Memory B cell (primary cell): ENCODE data around the gene RASGEF1B.
A peak's percentile ranks its signal among the peaks of the same experiment; 100 is the strongest.

Source experiments
- ATAC-seq: fragments of 150-1000 bp; cut with Tn5 transposase; 2 replicates; pipeline ENCODE4 v1.10.0; 2021; ENCODE audit warnings: low read depth, mild to moderate bottlenecking, moderate library complexity
- DNase-seq, 2 donors: peaks; one replicate each; pipeline ENCODE4 v3.0.0; 2022; ENCODE audit warnings: low spot score in 2 of 2
- H3K27ac Mint-ChIP-seq: one replicate; pipeline ENCODE4 v1.8.0; 2022; ENCODE audit warnings: mild to moderate bottlenecking, moderate library complexity, mixed read lengths
- H3K27me3 Mint-ChIP-seq: one replicate; pipeline ENCODE4 v1.8.0; 2022; ENCODE audit warnings: mixed read lengths
- H3K36me3 Mint-ChIP-seq: one replicate; pipeline ENCODE4 v1.8.0; 2022; ENCODE audit warnings: mild to moderate bottlenecking, mixed read lengths
- H3K4me1 Mint-ChIP-seq: one replicate; pipeline ENCODE4 v1.8.0; 2022; ENCODE audit warnings: mixed read lengths
- H3K4me3 Mint-ChIP-seq: one replicate; pipeline ENCODE4 v1.8.0; 2022; ENCODE audit warnings: mild to moderate bottlenecking, moderate library complexity, mixed read lengths
- H3K9me3 Mint-ChIP-seq: one replicate; pipeline ENCODE4 v1.8.0; 2022; ENCODE audit warnings: mixed read lengths

The RASGEF1B gene

DNA sequence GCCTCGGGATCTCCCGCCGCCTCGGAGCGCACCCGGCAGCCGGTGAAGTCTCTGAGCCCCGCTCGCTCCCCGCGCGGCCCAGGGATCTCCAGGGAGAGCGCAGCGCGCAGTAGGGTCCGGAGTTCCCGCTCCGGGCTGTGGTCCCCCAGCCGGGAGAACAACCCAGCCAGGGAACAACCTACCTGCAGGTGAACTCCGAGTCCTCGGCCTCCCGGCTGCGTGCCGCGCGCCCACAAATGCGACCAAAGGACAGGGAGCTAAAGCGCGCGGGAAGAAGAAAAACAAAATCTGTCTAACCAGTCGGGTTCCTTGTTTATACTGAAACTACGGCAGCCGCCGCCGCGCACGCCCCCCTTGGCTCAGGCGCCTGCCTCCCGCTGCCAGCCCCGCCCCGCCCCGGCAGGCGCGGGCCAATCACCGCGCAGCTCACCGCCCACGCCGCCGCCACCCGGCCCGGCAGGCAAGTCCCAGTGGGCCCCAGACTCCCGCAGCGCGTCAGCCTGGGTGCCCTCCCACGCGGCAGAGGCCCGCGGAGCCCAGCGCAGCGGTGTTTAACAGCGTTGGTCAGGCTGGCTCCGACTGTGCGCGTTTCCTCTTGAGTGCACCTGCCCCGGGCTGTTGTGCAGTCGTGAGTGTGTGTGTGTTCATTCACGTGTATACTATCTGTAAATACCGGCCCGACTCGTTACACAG lies at the start of gene RASGEF1B:
TSS of gene RASGEF1B (minus strand) at position 320 of the 693 bp plus-strand sequence. CDS start 12,399 bp downstream, outside the sequence.
- H3K9me3 Mint-ChIP-seq, result no peaks in the 10 kb centered on the region
- ATAC-seq, result peak; percentile 73
- H3K36me3 Mint-ChIP-seq, result no peaks in the 10 kb centered on the region
- H3K27ac Mint-ChIP-seq, result peak within 1 kb of the TSS; percentile 100
- no peaks in the 10 kb centered on the region for H3K27me3 Mint-ChIP-seq
- H3K4me1 Mint-ChIP-seq, result peaks cover 42% of the 10 kb centered on the region
- DNase-seq, result peak; percentile 93 to 98
- H3K4me3 Mint-ChIP-seq, result peak within 1 kb of the TSS; percentile 97

GRCh38 chr4:81519856-81520255 lies 48.1 kb upstream of the RASGEF1B start:
- H3K27me3 Mint-ChIP-seq, result no peaks in the 10 kb centered on the region
- H3K9me3 Mint-ChIP-seq, result no peaks in the 10 kb centered on the region
- ATAC-seq, result peak; percentile 18
- peaks cover 18% of the 10 kb centered on the region for H3K4me1 Mint-ChIP-seq
- H3K27ac Mint-ChIP-seq, result no peak overlapping the region
- H3K4me3 Mint-ChIP-seq, result no peak overlapping the region
- H3K36me3 Mint-ChIP-seq, result no peaks in the 10 kb centered on the region
- DNase-seq, result no peak

DNA sequence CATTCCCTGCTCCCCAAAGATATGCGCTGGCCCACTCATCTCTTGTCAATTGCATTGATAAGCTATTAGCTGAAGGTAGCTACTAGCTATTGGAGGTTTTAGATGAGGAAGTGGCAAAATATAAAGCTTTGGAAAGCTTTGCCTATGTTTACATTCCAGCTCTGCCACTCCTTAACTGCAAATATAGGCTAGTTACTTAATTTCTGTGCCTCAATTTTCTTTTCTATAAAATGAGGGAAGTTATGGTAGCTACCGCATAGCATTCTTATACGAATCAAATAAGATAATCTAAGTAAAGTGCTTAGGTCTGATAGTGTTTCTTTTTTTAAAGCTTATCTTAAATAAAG lies 47.7 kb upstream of the RASGEF1B start:
- Mint-ChIP-seq H3K36me3 (no peaks in the 10 kb centered on the region), H3K27ac (no peak overlapping the region), H3K9me3 (no peaks in the 10 kb centered on the region), H3K4me1 (peaks cover 18% of the 10 kb centered on the region), H3K4me3 (no peak overlapping the region), H3K27me3 (no peaks in the 10 kb centered on the region)
- DNase-seq, result no peak
- ATAC-seq, result no peak

- H3K9me3 Mint-ChIP-seq, result no peaks in the 10 kb centered on the region
- H3K36me3 Mint-ChIP-seq, result no peaks in the 10 kb centered on the region
- H3K4me3 Mint-ChIP-seq, result no peak overlapping the region
- H3K27me3 Mint-ChIP-seq, result no peaks in the 10 kb centered on the region
- no peak for DNase-seq
- ATAC-seq, result no peak
- peaks cover 21% of the 10 kb centered on the region for H3K4me1 Mint-ChIP-seq
- no peak overlapping the region for H3K27ac Mint-ChIP-seq
Observed at GRCh38 chr4:81518762-81519426, 47.2 kb upstream of the RASGEF1B start.

DNA sequence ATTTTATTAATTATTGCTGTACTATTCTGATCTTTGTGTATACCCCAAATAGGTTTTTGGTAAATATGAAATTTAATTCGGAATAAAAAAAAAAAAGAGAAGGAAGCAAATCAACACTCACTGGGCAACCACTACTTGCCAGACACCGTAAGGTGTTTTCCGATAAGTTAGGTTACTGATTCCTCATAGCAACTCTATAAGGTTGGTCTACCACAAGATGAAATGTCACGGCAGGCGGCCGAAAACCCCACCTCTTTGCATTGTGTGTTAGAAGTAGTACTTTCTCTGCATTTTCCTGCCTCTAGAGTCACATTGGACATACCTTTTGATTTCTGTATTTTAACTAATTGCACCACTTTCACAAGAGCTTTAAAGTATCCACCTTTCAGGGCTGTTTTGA lies 44.5 kb upstream of the RASGEF1B start:
- Mint-ChIP-seq H3K27me3 (no peaks in the 10 kb centered on the region), H3K4me1 (peaks cover 24% of the 10 kb centered on the region), H3K9me3 (no peaks in the 10 kb centered on the region), H3K36me3 (no peaks in the 10 kb centered on the region), H3K27ac (no peak overlapping the region), H3K4me3 (no peak overlapping the region)
- ATAC-seq (peak; percentile 58), DNase-seq (no peak)

DNA sequence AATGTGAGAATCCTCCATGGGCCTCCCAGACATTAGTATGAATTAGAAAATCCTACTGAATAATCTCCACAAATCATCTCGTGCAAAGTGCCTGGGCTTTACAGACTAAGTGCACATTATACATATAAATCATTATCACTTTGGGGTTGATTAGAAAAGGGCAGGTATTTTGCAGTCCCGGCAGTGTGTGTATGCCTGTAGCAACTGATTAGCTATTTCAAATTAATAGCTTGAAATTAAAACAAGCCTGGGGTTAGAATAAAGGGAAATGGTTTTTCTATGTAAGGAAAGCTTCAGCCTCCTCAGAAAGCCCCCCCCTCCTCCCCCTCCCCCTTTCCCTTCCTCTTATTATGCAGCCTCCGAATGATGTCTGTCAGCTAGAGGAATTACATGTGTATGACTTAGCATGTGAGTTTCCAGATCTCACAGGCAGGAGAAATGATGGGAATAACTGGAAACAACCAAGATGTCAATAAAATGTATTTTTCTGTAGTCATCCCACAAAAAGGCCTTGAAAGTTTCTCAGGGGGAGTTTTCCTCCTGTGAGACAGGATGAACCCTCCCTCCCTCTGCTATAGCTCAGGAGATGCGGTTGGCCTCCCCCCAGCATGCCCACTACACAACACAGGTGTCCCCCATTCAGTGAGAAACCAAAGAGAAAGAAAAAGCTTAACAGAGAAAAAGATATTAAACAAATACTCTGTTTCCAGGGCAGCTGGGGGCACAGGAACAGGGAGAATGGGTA lies 41.2 kb upstream of the RASGEF1B start:
- Mint-ChIP-seq H3K36me3 (no peaks in the 10 kb centered on the region), H3K4me3 (peak overlapping the region; percentile 35), H3K9me3 (no peaks in the 10 kb centered on the region), H3K4me1 (peaks cover 31% of the 10 kb centered on the region), H3K27me3 (no peaks in the 10 kb centered on the region), H3K27ac (peak overlapping the region; percentile 67)
- DNase-seq (peak in 1 of 2 donors; percentile 45), ATAC-seq (peak; percentile 86)

- H3K27me3 Mint-ChIP-seq, result no peaks in the 10 kb centered on the region
- no peak for ATAC-seq
- no peaks in the 10 kb centered on the region for H3K9me3 Mint-ChIP-seq
- no peak for DNase-seq
- peaks cover 31% of the 10 kb centered on the region for H3K4me1 Mint-ChIP-seq
- H3K4me3 Mint-ChIP-seq, result no peak overlapping the region
- H3K36me3 Mint-ChIP-seq, result no peaks in the 10 kb centered on the region
- H3K27ac Mint-ChIP-seq, result peak overlapping the region; percentile 67
Observed at GRCh38 chr4:81512001-81512756, 40.5 kb upstream of the RASGEF1B start.

- Mint-ChIP-seq H3K4me1 (peaks cover 36% of the 10 kb centered on the region), H3K36me3 (no peaks in the 10 kb centered on the region), H3K27me3 (no peaks in the 10 kb centered on the region), H3K27ac (peak overlapping the region; percentile 49), H3K4me3 (no peak overlapping the region), H3K9me3 (no peaks in the 10 kb centered on the region)
- DNase-seq (no peak), ATAC-seq (no peak)
Observed at GRCh38 chr4:81510643-81511178, 39.0 kb upstream of the RASGEF1B start.

- Mint-ChIP-seq H3K4me3 (no peak overlapping the region), H3K27me3 (no peaks in the 10 kb centered on the region), H3K36me3 (no peaks in the 10 kb centered on the region), H3K27ac (no peak overlapping the region), H3K9me3 (no peaks in the 10 kb centered on the region), H3K4me1 (peaks cover 42% of the 10 kb centered on the region)
- DNase-seq, result no peak
- ATAC-seq, result no peak
Observed at GRCh38 chr4:81509822-81510221, 38.1 kb upstream of the RASGEF1B start.

DNA sequence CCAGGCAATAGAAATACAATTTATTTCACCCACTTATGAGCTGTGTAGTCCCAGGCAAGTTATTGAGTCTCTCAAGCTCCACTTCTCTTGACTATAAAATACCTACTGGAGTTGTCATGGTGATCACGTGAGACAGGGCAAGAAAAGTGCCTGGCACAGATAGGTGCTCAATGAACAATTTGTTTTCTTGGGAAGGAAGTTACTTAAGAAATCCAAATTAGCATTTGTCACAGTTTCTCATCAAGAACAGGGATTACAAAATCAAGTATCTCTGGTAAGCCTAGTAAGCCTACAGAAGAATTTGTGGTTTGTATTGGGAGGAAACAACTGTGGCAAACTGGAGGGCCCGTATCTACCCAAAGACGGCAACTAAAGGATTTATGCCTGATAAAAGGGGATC lies 37.5 kb upstream of the RASGEF1B start:
- Mint-ChIP-seq H3K4me1 (peaks cover 44% of the 10 kb centered on the region), H3K4me3 (no peak overlapping the region)

DNA sequence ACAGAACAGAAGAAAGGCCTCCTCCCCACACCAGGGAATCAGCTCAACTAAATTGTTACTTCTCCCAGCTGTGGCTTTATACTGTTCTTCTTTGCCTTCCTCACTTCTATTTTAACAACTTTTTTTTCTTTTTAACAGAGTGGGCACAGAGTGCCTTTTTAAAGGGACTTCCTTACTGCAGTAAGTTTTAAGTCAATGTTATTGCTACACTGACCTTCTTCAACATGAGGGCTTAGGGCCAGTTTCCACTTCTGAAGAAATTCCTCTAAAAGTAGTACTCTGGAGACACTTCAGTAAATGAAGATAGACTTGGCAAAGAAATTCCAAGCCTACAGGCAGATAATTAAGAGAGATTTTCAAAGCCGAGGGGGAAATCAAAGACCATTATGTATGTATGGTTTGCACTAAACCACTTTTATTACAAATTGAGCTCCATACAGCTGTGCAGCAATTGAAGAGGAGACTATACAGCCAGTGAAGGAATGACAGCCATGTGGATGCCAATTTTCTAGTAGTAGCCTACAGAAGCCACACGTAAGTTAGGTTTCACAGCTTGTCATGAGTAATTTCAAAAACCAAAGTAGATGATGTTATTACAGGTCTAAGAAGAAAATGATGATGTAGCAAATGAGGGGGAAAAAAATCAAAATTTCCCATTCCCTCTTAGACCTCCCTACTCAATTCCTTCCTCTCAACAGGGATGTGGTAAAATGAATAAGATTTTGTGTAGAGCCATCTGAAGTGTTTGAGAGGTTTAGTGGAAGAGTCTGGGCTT lies 36.9 kb upstream of the RASGEF1B start:
- no peak overlapping the region for H3K4me3 Mint-ChIP-seq

More for the DNA sequence above, 37.5 kb upstream of the RASGEF1B start:
- no peaks in the 10 kb centered on the region for H3K36me3 Mint-ChIP-seq
- H3K27me3 Mint-ChIP-seq, result no peaks in the 10 kb centered on the region
- DNase-seq, result no peak
- no peak for ATAC-seq
- peak overlapping the region; percentile 1 for H3K27ac Mint-ChIP-seq
- H3K9me3 Mint-ChIP-seq, result no peaks in the 10 kb centered on the region

DNA sequence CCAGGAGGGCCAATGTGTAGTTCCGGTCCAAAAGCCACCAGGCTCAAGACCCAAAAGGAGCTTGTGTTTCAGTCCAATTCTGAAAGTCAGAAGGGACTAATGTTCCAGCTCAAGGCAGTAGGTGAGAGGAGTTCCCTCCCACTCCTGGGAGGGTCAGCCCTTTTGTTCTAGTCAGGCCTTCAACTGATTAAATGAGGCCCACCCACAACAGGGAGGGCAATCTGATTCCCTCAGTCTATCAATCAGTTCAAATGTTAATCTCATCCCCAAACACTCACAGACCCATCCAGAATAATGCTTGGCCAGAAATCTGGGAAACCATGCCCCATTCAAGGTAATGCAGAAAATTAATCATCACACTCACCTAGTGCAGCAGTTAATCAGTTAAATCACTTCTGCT lies 35.8 kb upstream of the RASGEF1B start:
- Mint-ChIP-seq H3K36me3 (no peaks in the 10 kb centered on the region), H3K4me1 (peaks cover 45% of the 10 kb centered on the region), H3K9me3 (no peaks in the 10 kb centered on the region), H3K27ac (no peak overlapping the region), H3K27me3 (no peaks in the 10 kb centered on the region), H3K4me3 (no peak overlapping the region)
- DNase-seq (no peak), ATAC-seq (no peak)

More for the DNA sequence above, 36.9 kb upstream of the RASGEF1B start:
- H3K4me1 Mint-ChIP-seq, result peaks cover 46% of the 10 kb centered on the region
- H3K36me3 Mint-ChIP-seq, result no peaks in the 10 kb centered on the region
- no peak for DNase-seq
- ATAC-seq, result no peak
- peak overlapping the region; percentile 1 for H3K27ac Mint-ChIP-seq
- no peaks in the 10 kb centered on the region for H3K27me3 Mint-ChIP-seq
- H3K9me3 Mint-ChIP-seq, result no peaks in the 10 kb centered on the region

- H3K4me3 Mint-ChIP-seq, result no peak overlapping the region
- peak; percentile 39 for ATAC-seq
- no peaks in the 10 kb centered on the region for H3K9me3 Mint-ChIP-seq
- no peak for DNase-seq
- peaks cover 42% of the 10 kb centered on the region for H3K4me1 Mint-ChIP-seq
- H3K27me3 Mint-ChIP-seq, result no peaks in the 10 kb centered on the region
- peak overlapping the region; percentile 90 for H3K27ac Mint-ChIP-seq
- no peaks in the 10 kb centered on the region for H3K36me3 Mint-ChIP-seq
Observed at GRCh38 chr4:81506731-81507130, 35.0 kb upstream of the RASGEF1B start.
